WERI-Rb-1 (cell line): ENCODE results near the gene ME1.
"Not testable (repeated sequence)": the region's sequence is repeated elsewhere in the genome, so short reads cannot be mapped to it uniquely, and the experiment has no call there.

Experiments used
- DNase-seq: peaks from one replicate; pipeline ENCODE4 v3.0.0-alpha.2; 2020
- H3K27ac ChIP-seq: fragments of 250-450 bp; sonication (Bioruptor Pico); 2 replicates; pipeline ENCODE4 v1.5.1; 2020; ENCODE audit warnings: mild to moderate bottlenecking, moderate library complexity
- H3K27me3 ChIP-seq: fragments of 250-450 bp; sonication (Bioruptor Pico); 2 replicates; pipeline ENCODE4 v1.5.1; 2021; ENCODE audit warnings: mild to moderate bottlenecking, low read depth, moderate library complexity; ENCODE audit not compliant: insufficient read depth, severe bottlenecking
- H3K36me3 ChIP-seq: fragments of 250-450 bp; sonication (Bioruptor Pico); 2 replicates; pipeline ENCODE4 v1.5.1; 2020; ENCODE audit warnings: mild to moderate bottlenecking, moderate library complexity
- H3K4me3 ChIP-seq: 2 replicates; pipeline ENCODE4 v1.5.1; 2011; ENCODE audit warnings: low read depth, mild to moderate bottlenecking, control low read depth, low read length
- H3K9me3 ChIP-seq: fragments of 250-450 bp; sonication (Bioruptor Pico); 2 replicates; pipeline ENCODE4 v1.5.1; 2021; ENCODE audit warnings: mild to moderate bottlenecking, moderate library complexity; ENCODE audit not compliant: severe bottlenecking
- TF ChIP-seq, protein P1 (sequence below): IDR thresholded peaks from 2 replicates; pipeline ENCODE4 v1.5.1; 2011; ENCODE audit warnings: low read depth, mild to moderate bottlenecking, control low read depth, inconsistent platforms, low read length

ME1 gene

DNA sequence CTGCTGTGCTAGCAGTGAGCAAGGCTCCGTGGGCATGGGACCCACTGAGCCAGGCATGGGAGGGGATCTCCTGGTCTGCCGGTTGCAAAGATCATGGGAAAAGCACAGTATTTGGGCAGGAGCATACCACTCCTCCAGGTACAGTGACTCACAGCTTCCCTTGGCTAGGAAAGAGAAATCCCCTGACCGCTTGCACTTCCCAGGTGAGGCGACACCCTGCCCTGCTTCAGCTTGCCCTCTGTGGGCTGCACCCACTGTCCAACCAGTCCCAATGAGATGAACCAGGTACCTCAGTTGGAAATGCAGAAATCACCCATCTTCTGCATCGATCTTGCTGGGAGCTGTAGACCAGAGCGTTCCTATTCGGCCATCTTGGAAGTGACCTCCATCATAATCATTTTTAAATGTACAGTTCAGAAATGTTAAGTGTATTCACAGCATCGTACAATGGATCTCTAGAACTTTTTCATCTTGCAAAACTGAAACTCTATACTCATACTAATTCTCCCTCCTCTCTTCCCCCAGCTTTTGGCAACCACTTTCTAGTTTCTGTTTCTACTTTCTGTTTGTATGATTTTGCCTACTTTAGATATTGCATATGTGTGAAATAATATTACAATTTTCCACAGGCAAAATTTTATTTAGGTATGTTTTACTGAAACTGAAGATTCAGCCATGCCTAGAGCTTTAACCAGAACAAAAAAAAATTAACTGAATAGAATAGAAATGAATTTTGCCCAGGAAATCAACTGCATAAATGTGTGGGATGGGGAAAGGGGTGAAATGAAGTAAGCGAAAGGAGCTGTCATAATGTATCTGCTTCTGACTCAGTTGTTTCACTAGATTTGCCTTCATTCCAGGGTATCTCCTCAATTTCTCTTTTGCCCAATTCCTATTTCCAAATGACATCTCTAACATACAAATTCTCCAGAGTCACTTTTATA is 137.7 kb downstream of the ME1 start:
- Histone ChIP-seq H3K36me3 (no peaks in the 10 kb centered on the region), H3K4me3 (no peak overlapping the region), H3K27ac (no peak overlapping the region), H3K9me3 (no peaks in the 10 kb centered on the region), H3K27me3 (no peaks in the 10 kb centered on the region)
- DNase-seq, result no peak
- TF ChIP-seq, protein P1, sequence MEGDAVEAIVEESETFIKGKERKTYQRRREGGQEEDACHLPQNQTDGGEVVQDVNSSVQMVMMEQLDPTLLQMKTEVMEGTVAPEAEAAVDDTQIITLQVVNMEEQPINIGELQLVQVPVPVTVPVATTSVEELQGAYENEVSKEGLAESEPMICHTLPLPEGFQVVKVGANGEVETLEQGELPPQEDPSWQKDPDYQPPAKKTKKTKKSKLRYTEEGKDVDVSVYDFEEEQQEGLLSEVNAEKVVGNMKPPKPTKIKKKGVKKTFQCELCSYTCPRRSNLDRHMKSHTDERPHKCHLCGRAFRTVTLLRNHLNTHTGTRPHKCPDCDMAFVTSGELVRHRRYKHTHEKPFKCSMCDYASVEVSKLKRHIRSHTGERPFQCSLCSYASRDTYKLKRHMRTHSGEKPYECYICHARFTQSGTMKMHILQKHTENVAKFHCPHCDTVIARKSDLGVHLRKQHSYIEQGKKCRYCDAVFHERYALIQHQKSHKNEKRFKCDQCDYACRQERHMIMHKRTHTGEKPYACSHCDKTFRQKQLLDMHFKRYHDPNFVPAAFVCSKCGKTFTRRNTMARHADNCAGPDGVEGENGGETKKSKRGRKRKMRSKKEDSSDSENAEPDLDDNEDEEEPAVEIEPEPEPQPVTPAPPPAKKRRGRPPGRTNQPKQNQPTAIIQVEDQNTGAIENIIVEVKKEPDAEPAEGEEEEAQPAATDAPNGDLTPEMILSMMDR, result no peak

DNA sequence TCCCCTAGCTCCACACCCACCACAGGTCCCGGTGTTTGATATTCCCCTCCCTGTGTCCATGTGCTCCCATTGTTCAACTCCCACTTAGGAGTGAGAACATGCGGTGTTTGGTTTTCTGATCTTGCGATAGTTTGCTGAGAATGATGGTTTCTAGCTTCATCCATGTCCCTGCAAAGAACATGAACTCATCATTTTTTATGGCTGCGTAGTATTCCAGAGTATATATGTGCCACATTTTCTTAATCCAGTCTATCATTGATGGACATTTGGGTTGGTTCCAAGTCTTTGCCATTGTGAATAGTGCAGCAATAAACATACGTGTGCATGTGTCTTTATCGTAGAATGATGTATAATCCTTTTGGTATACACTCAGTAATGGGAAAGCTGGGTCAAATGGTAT is 143.6 kb downstream of the ME1 start:
- not testable (repeated sequence) for H3K27ac ChIP-seq, H3K27me3 ChIP-seq, DNase-seq, H3K4me3 ChIP-seq, H3K9me3 ChIP-seq, H3K36me3 ChIP-seq

DNA sequence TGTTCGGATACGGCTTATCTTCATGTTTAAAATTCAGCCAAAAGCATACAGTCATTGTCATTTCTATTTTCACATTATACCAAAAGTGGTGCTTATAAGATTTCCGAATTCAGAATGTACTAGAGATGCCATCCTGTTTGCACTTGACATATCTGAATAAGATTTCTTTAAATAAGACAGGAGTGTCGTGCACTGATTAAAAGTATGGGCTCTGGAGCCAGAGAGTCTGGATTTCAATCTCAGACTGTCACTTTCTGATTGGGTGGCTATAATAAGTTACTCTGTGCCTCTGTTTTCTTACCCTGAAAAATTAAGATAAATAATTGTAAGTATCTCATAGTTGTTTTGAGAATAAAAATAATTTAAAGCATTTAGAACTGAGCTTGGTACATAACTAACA is 144.9 kb downstream of the ME1 start:
- H3K36me3 ChIP-seq, result no peaks in the 10 kb centered on the region
- H3K9me3 ChIP-seq, result no peaks in the 10 kb centered on the region
- TF ChIP-seq, protein P1, result no peak
- H3K27me3 ChIP-seq, result no peaks in the 10 kb centered on the region
- no peak for DNase-seq
- H3K4me3 ChIP-seq, result no peak overlapping the region
- no peak overlapping the region for H3K27ac ChIP-seq

DNA sequence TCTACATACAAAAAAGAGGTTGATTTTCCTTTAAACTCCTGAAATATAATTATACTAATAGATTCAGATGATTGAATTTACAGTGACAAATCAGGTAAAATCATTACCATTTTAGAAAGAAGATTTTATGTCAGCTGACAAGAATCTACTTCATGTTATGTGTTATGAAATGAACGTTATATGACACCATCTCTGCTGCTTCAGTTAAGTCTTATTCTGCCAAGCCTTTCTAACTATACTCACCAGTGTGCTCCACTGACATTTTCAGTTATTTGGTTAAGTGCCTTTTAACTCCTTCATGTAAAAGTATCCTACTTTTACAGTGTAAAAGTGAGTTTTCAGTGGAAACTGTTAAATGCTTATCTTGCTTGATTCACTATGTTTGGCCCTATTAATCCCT is 157.3 kb downstream of the ME1 start:
- no peaks in the 10 kb centered on the region for H3K36me3 ChIP-seq
- H3K4me3 ChIP-seq, result no peak overlapping the region
- TF ChIP-seq, protein P1, result no peak
- H3K27me3 ChIP-seq, result no peaks in the 10 kb centered on the region
- H3K27ac ChIP-seq, result no peak overlapping the region
- H3K9me3 ChIP-seq, result no peaks in the 10 kb centered on the region
- no peak for DNase-seq

DNA sequence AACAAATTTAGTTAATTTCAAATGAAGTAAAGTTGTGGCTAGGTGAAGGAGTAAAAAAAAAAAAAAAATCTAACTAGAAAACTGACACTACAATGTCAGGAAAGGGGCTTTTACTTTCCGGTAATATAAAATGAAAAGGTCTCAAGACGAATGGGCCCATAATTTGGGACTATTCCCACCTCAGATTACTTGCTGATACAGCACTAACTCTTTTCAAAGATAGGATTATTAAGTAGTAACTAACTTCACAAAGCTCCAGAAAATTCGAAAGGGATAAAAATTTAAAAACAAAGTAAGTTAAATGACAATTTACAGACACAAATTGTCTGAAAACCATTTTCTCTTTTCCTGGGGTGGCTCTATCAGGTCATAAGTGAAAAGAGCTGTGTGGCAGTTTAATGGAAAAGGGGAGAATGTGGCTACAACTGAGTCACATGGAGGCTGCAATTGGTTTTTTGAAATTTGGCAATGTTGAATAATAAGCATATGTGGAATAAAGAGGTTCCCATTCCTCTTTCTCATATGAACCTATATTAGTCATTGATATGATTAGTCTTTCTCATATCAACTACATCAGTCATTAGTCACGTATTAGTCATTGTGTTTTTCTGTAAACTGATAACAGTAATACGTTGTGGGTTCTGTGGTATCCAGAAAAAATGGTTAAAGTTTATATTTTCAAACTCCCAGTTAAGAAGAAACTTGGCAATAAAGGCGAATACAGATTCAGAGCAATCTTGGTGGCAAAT is 159.7 kb downstream of the ME1 start:
- Histone ChIP-seq H3K4me3 (no peak overlapping the region), H3K9me3 (no peaks in the 10 kb centered on the region), H3K36me3 (no peaks in the 10 kb centered on the region), H3K27me3 (no peaks in the 10 kb centered on the region), H3K27ac (no peak overlapping the region)
- TF ChIP-seq, protein P1, result no peak
- no peak for DNase-seq

DNA sequence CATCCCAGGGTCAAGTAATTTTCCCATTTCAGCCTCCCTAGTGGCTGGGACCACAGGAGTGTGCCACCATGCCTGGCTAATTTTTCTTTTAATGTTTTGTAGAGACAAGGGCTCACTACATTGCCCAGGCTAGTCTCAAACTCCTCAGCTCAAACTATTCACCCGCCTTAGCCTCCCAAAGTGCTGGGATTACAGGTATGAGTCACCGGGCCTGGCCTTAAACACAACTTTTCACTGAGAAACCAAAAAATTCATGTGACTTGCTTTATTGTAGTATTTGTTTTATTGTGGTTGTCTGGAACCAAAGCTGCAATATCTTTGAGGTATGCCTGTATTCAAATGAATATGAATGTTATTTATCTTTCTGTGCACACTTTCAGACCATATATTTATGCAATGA is 165.5 kb downstream of the ME1 start:
- no peaks in the 10 kb centered on the region for H3K36me3 ChIP-seq
- H3K27me3 ChIP-seq, result no peaks in the 10 kb centered on the region
- DNase-seq, result no peak
- H3K27ac ChIP-seq, result no peak overlapping the region
- no peak overlapping the region for H3K4me3 ChIP-seq
- H3K9me3 ChIP-seq, result peaks cover 2% of the 10 kb centered on the region
- TF ChIP-seq, protein P1, result no peak
